Transverse colon (tissue), 4 donors: ENCODE measurements around the gene LRFN4. TPM values are rescaled to one million over a fixed set of nuclear protein-coding genes. Genes with fewer than 3 reads are reported as not detected.

Experiments
- DNase-seq: peaks from one replicate; pipeline ENCODE4 v3.0.0-alpha.2; 2019
- H3K27ac ChIP-seq, 4 donors: fragments of 200-600 bp; sonication (generic); 2 replicates each; pipeline ENCODE4 v1.5.1; 2016 to 2018; ENCODE audit warnings: inconsistent platforms in 4 of 4
- H3K27me3 ChIP-seq: fragments of 200-600 bp; sonication (generic); 2 replicates; pipeline ENCODE4 v1.5.1; 2017; ENCODE audit warnings: inconsistent platforms
- H3K36me3 ChIP-seq, 4 donors: fragments of 200-600 bp; sonication (generic); 2 replicates each; pipeline ENCODE4 v1.5.1; 2017 to 2019; ENCODE audit warnings: inconsistent platforms in 4 of 4
- H3K4me1 ChIP-seq, 4 donors: fragments of 200-600 bp; sonication (generic); 2 replicates each; pipeline ENCODE4 v1.5.1; 2017 to 2020; ENCODE audit warnings: inconsistent platforms in 4 of 4
- H3K4me3 ChIP-seq, 4 donors: fragments of 200-600 bp; sonication (generic); 1 replicate in 1 of 4; 2 replicates in 3 of 4; pipeline versions ENCODE4 v1.5.1 to v1.6.1; 2017 to 2019; ENCODE audit warnings: inconsistent platforms in 4 of 4
- H3K9me3 ChIP-seq, 2 donors: fragments of 200-600 bp; sonication (generic); 2 replicates each; pipeline ENCODE4 v1.5.1; 2017 to 2019; ENCODE audit warnings: inconsistent platforms in 2 of 2
- CTCF ChIP-seq, 5 experiments: fragments of 200-600 bp in 3 of 5; fragments of 450-650 bp in 2 of 5; sonication (generic) in 3 of 5; IDR thresholded peaks; 1 replicate in 2 of 5; 2 replicates in 3 of 5; pipeline ENCODE4 v1.5.1; 2016 to 2017; ENCODE audit warnings: antibody characterized with exemption in 5 of 5, inconsistent platforms in 3 of 5, mild to moderate bottlenecking in 2 of 5, moderate library complexity in 1 of 5
- EP300 ChIP-seq: sonication (generic); formaldehyde crosslinking; IDR thresholded peaks from one replicate; pipeline ENCODE4 v1.6.1; 2017; ENCODE audit warnings: antibody characterized with exemption, low read depth
- POLR2A ChIP-seq: fragments of 450-650 bp; IDR thresholded peaks from one replicate; pipeline ENCODE4 v1.6.1; 2016; ENCODE audit warnings: antibody characterized with exemption, mild to moderate bottlenecking, moderate library complexity
- POLR2AphosphoS5 ChIP-seq, 3 donors: sonication (generic); formaldehyde crosslinking; IDR thresholded peaks; one replicate each; pipeline ENCODE4 v1.6.1; 2016; ENCODE audit warnings: antibody characterized with exemption in 3 of 3
- WGBS, 2 donors: methylation state at CpG; one replicate each; pipeline ENCODE4 v1.1.5; 2018; ENCODE audit warnings: low coverage in 1 of 2; 5-methylcytosine and 5-hydroxymethylcytosine counted together
- in situ Hi-C, 4 donors: fragments of 200-750 bp; cut with MboI; loops; one replicate each; pipeline versions ENCODE4 v1.15.0 to v1.15.1; 2017; ENCODE audit warnings: low sequenced_read_pairs in 3 of 4, low pct_ligation_motif_present in 1 of 4, low pct_unique_long_range_greater_than_20kb in 1 of 4
- intact Hi-C: fragments of 100-400 bp; cut with DNase I; formaldehyde crosslinking; loops from one replicate; pipeline ENCODE4 v1.15.1; 2023; ENCODE audit warnings: low total_unique reads
- total RNA-seq, 4 donors: library from RNA; depleted of rRNA; stranded (reverse); fragments of >200 nt; gene quantifications; one replicate each; pipeline ENCODE4 v1.1.0, GENCODE V29; 2016

Gene LRFN4
- total RNA-seq, 4 donors from 2014 or later = 14.3 to 52.3 (median 22.6) TPM

- Histone ChIP-seq H3K9me3 (no peaks in the 10 kb centered on the region), H3K27me3 (no peaks in the 10 kb centered on the region), H3K4me3 (no peak overlapping the region), H3K27ac (no peak overlapping the region), H3K36me3 (no peaks in the 10 kb centered on the region), H3K4me1 (peaks cover 0 to 9% (median 0%) of the 10 kb centered on the region in 4 donors)
- no peak for DNase-seq
- 81% methylated on average over 9 of the region's 9 CpGs; no CpG with 5 or more reads in 1 of the 2 donors for WGBS, 2 donors
- in situ Hi-C loops = no loop called here
- TF ChIP-seq EP300 = no peak
- no peak for TF ChIP-seq CTCF (IDR thresholded peaks at IDR 0.05)
- TF ChIP-seq POLR2AphosphoS5 (IDR thresholded peaks at IDR 0.05) = no peak
- TF ChIP-seq POLR2A = no peak
- intact Hi-C loops = no loop called here
These were observed 51.1 kb downstream of the LRFN4 start for GRCh38 chr11:66907751-66908630.

- Histone ChIP-seq H3K27ac (no peak overlapping the region), H3K27me3 (no peaks in the 10 kb centered on the region), H3K4me3 (no peak overlapping the region), H3K9me3 (no peaks in the 10 kb centered on the region), H3K36me3 (no peaks in the 10 kb centered on the region), H3K4me1 (peaks cover 0 to 7% (median 0%) of the 10 kb centered on the region in 4 donors)
- 93% methylated on average over 8 of the region's 8 CpGs; no CpG with 5 or more reads in 1 of the 2 donors for WGBS, 2 donors
- in situ Hi-C loops = no loop called here
- TF ChIP-seq POLR2A = no peak
- no peak for TF ChIP-seq EP300
- no peak for TF ChIP-seq POLR2AphosphoS5 (IDR thresholded peaks at IDR 0.05)
- intact Hi-C loops = no loop called here
- DNase-seq = no peak
These were observed 52.3 kb downstream of the LRFN4 start for GRCh38 chr11:66909181-66909580.

GRCh38 chr11:66910016-66910415 is 53.2 kb downstream of the LRFN4 start:
- WGBS, 2 donors = 87 to 91% methylated on average over 7 to 10 of the region's 10 CpGs
- Histone ChIP-seq H3K4me3 (no peak overlapping the region), H3K27me3 (no peaks in the 10 kb centered on the region), H3K9me3 (no peaks in the 10 kb centered on the region), H3K27ac (no peak overlapping the region), H3K4me1 (peaks cover 0 to under 1% (median 0%) of the 10 kb centered on the region in 4 donors), H3K36me3 (no peaks in the 10 kb centered on the region)
- no peak for DNase-seq
- intact Hi-C loops = no loop called here
- in situ Hi-C loops = no loop called here
- TF ChIP-seq POLR2A (no peak), POLR2AphosphoS5 (IDR thresholded peaks at IDR 0.05) (no peak), EP300 (no peak), CTCF (IDR thresholded peaks at IDR 0.05) (no peak)

Other genes starting within 250 kb of the LRFN4 start
- gene RBM14, start 240.4 kb upstream of the LRFN4 start, total RNA-seq = 10 to 100 TPM; 13.8 to 70.1 (median 47.0) TPM
- gene RBM4, start 218.4 kb upstream of the LRFN4 start, total RNA-seq = 100 to 1,000 TPM in 1 of 4 donors, 10 to 100 TPM in 3; 66.5 to 193 (median 68.8) TPM
- gene RBM4B, start 179.2 kb upstream of the LRFN4 start, total RNA-seq = 10 to 100 TPM; 14.2 to 22.1 (median 15.5) TPM
- gene SPTBN2, start 127.8 kb upstream of the LRFN4 start, total RNA-seq = 1 to 10 TPM in 3 of 4 donors, under 1 TPM in 1; 0.75 to 2.2 (median 1.6) TPM
- 10 to 100 TPM; 14.5 to 40.3 (median 37.4) TPM for gene RCE1, start 13.6 kb upstream of the LRFN4 start, total RNA-seq
- 100 to 1,000 TPM in 1 of 4 donors, 10 to 100 TPM in 3; 14.9 to 246 (median 38.1) TPM for gene PC, start 101.3 kb downstream of the LRFN4 start, total RNA-seq
- 10 to 100 TPM in 3 of 4 donors, not detected in 1; 21.0 to 88.3 (median 56.1) TPM for gene C11orf86, start 118.2 kb downstream of the LRFN4 start, total RNA-seq
- gene SYT12, start 166.1 kb downstream of the LRFN4 start, total RNA-seq = not detected
- gene RHOD, start 199.8 kb downstream of the LRFN4 start, total RNA-seq = 10 to 100 TPM in 1 of 4 donors, 1 to 10 TPM in 3; 1.2 to 54.6 (median 5.8) TPM